GM20000 (cell line): ENCODE measurements around the gene FAM72A.
"Not testable (repeated sequence)": the region's sequence is repeated elsewhere in the genome, so short reads cannot be mapped to it uniquely, and the experiment has no call there.

ENCODE experiments used
- DNase-seq: peaks from one replicate; pipeline ENCODE4 v3.0.0; 2012; ENCODE audit warnings: low spot score

FAM72A gene

DNA sequence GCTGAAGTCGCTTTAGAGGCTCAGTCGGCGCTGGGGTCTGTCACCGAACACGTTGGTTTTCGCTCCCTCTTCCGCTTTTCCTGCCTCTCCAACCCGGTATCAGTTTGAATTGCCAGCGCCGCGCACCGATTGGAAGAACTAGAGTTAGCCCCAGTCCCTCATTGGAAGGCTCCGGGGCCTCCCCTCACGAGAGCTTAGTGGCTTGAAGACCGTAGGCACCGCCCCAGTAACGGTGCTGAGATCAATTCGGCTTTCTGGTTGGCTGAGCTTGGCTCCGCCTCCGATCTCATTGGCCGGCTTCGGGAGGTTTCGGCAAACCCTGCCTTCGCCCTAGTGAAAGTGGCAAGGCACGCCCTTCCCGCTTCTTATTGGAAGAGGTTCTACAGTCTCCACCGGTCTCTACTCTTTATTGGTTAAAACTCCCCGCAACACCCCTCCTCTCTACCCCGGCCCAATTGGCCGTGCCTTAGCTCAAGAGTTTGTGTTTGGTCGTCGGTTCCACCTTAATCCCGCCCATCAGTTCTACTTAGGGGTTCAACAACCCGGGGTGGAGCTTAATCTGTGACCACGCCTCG, at the start of gene FAM72A:
Gene FAM72A, minus strand, starts transcription at position 51 of the 575 bp plus-strand sequence. CDS start 814 bp downstream, outside the sequence.
- DNase-seq: not testable (repeated sequence)

DNA sequence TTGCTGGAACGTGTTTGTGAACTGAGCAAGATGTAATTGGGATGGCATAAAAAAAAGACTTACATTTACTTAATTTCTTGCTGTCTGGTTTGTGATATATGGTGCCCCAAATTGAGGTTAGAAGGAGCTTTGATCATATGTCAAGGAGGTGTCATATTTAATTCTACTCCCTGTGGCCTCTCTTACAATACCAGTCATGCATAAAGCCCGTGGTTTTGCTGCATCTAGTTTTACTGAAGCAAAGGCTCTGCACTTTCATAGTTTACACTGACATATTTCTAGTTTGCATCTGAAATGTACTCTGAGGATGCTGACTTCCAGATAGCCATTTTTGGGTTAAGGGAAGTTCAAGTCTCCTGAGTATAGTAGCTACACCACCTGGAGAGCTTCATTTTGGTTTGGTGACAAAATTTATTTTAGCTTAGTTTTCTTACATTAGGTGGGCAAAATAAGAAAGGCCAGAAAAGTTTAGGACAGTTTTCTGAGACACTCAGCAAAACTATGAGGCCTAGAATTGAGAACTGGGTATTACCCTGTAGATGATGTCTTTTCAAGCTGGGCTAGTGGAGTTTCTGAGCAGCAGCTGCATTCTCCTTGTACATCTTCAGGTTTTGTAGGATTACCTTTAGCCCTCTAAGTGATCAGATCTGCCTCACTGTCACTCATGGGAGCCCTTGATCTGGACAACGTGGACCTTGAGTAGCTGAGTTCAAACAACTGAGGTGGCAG, 48.5 kb upstream of the FAM72A start:
- not testable (repeated sequence) for DNase-seq

DNA sequence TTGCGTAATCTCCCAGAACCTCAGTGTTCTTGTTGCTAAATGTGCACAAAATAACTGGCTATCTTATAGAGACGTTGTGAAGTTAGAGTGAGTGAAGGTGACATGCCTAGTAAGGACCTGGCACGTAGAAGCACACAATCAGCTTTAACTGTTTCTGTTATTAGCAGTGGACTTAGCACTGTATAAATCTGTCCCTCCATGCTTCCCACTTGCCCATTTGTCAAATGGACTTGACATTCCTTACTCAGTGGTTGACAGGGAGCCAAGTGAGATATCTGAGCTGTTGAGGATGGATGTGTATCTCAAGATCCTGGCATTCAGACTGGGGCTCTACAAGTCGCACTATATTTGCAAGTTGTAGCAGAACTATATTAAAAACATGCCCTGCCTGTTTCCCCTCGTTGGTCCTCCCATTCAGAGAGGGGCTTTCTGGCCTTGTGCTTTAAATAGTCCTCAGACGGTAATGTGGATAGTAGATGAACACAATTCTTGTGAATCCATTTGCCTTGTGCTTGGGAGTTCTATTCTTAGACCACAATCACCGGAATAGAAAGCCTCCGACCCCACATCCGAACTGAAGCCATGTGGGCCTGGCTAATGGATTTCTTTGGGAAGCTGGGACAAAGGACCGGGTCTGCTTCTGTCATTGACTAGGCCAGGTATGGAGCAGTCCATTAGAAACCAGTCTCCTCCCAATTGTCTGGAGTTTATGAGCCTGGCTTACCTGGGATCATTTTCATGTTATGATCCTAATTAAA, 43.7 kb upstream of the FAM72A start:
- not testable (repeated sequence) for DNase-seq

DNA sequence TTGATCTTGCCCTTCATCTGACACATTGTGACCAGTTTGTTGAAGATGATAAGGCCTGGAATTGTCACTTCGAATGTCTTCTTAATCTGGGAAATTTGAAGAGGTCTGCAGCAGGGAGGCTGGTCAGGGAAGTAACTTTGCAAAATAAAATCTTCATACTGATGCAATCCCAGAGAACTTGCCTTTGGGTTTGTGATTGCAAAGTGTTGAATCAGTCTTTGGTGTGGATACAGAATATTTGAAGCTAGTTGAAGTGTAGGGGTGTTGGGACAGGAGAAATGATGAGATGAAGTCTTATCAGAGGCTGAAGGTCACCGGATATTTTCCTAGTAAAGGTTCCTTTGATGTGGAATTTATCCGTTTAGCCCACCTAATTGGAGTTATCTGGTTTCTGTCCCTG, 42.8 kb upstream of the FAM72A start:
- DNase-seq: not testable (repeated sequence)

DNA sequence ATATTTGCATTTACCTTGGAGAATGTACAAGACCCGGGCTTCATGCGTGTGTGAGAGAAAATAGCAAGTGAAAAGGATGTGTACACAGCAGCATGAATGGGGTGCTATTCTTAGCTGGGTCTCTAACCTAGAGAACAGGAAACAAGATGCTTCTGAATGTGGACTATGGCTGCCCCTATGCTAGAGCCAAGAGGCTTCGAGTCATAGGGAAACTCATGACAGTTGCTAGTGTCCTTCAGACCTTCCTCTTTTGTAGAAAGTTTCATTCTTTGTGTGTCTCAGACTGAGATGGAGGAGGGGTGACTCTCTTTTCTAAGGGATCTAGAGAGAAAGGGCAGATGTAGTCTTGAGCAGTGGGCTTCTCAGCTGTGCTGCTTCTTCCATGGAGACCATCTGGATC, 40.7 kb upstream of the FAM72A start:
- not testable (repeated sequence) for DNase-seq

DNA sequence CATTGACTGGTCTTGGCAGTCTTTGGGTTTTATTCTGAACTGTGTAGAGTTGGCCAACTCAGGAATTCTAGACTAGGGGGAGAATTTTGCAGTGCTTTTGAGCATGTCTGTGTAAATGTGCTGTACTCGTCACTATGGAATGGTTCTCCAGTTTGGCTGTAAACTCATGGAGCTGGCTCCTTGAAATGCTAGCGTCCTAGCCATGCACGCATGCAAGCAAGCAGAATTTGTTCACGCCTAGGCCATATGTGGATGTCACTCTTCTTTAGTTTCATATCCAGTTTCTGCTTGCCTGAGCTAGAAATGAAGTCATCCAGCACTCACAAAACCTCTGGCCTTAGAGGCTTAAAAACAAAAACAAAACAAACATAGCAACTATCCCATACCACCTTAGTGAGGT, 37.6 kb upstream of the FAM72A start:
- DNase-seq: not testable (repeated sequence)

DNA sequence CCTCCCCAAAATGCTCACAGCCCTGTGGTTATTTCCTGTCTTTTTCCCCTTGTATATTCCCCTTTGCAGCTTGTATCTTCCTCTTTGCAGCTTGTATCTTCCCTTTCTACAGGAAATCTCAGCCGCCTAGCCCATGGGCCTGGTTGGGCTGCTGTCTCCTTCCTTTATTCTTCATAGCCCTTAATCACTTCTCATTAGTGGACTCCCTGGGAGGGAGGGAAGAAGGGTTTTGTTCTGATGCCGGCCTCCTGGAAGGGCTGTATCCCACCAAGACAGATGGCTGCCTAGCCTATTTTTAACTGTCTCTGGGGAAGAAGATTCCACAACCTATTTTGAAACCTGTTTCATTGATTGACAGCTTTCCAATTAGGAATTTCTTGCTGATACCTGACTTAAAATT, 32.6 kb upstream of the FAM72A start:
- not testable (repeated sequence) for DNase-seq

DNA sequence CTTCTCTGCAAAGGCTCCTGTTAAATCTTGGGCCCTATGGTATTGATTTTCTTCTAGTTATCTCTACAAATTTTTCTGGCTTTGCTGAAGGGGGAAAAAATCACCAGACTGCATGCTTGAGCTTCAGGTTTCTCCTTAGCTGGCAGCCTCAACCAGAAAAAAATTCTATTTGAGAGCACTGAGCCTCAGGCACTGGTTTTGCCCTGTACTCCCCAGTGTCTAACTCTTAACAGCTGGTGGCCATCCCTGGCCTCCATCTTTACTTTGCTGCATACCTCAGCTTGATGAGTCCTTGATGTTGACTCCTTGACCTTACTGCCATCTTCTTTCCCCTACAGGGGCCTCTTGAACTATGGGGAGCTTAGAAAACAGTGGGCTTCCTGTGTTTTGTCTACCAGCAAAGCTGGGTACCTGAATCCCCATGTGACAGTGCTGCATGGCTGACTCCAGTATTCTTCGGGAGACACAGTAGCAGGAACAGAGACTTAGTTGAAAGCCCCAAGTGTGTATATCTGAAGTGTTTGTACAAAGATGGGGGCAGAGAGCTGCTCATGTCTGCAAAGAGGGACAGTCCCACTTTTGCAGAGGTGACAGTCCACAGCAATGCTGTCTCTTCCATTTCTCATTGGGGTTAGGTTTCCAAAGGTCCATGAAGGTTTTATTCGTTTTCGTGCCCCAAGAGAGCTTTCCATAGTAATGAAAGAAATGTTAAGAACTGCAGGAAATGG, 31.7 kb upstream of the FAM72A start:
- DNase-seq: not testable (repeated sequence)

DNA sequence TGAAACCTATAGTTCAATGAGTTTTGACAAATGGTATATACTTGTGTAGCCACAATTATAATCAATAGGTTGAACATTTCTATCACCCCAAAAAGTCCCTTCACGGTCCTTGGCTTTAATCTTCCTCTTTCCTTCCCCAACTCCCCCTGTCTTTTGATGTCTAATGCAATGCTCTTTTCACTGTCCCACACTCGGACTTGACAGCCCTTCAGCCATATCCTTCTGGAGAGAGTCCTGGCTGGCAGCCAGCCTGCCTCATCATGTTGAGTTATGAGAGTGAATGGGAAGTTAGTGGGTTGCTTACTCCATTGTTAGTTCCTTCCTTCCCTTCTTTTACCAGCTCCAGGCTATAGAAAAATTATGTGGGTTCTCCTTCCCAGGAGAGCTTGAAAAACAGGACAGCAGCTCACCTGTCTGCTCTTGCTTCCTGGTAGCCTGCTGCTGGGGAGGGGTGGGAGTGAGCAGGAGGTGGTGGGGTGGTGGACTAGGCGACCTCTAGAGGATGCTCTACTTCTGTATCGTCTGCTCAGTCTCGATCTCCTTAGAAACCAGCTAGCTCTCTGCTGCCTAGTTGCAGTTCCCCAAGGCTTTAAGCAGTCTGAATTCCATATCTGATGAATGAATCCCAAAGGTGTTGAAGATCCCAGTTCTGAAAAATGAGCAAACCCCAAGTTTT, 30.5 kb upstream of the FAM72A start:
- not testable (repeated sequence) for DNase-seq

DNA sequence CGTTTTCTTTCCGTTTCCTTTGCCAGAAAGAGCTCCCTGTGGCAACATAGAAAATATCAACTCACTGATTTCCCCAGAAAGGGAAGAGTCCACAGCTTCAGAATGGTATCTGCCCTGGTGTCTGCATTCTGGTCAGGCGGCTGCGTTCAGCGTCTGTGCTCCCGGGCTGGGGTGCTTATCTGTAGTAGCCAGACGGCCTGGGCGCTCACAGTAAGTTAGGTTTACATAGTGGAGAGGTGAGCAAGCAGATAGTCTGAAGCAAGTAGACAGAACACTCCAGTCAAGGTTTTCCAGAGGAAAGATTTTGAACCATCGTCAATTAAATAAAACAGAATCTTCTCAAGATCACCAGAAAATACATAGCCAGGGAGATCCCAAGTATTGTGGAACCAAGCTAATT, 29.4 kb upstream of the FAM72A start:
- not testable (repeated sequence) for DNase-seq

DNA sequence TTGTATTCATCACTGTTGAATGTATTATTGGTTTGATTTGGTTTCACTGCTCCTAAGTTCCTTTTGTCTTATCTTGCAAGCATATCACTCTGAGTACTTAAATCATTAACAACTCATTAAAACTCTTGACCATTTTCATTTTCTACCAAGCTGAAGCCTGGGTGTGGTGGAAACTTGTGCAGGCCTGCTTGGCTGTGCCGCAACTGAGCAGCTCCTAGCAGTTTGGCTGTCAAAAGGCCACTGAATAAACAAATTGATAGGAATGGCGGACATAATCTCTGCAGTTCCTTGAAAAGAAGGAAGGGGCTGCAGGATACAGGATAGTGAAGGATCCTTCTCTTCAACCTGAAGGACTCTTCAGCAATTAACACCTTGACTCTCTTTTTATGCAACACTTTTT, 26.6 kb upstream of the FAM72A start:
- DNase-seq: not testable (repeated sequence)

DNA sequence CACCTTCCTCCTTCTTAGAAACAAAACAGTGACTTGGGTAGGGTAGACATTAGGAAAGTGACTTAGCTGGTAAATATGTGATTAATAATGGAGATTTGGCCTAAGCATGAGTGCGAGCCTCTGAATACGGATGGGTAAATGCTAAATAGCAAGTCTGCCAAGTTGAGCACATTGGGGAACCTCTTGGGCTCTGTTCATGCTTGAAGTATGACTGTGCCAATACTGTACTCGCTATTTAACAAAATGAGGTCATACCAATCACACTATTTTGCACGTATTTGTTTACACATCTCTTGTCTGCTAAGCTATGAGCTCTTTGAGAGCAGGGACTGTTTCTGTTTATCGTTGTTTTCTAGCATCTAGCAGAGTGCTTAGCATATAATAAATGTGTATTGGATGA, 24.2 kb upstream of the FAM72A start:
- DNase-seq: not testable (repeated sequence)

DNA sequence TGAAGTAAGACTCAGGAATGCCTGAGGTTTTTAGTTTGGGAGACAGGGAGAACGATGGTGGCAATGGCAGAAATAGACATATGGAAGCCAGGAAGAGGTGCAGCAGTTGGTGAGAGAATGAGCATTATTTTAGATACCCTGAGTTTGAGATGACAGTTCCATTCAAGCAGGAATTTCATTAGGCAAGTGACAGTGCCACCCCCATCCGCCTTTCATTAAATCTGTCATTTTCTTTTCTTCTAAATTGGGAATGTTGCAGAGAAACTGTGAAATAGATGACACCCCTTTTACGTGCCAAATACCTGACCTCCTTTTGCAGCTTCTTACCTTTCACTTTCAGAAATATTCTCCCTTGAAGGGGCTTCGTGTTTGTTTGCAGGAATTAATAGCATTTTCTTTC, 22.7 kb upstream of the FAM72A start:
- DNase-seq: not testable (repeated sequence)

DNA sequence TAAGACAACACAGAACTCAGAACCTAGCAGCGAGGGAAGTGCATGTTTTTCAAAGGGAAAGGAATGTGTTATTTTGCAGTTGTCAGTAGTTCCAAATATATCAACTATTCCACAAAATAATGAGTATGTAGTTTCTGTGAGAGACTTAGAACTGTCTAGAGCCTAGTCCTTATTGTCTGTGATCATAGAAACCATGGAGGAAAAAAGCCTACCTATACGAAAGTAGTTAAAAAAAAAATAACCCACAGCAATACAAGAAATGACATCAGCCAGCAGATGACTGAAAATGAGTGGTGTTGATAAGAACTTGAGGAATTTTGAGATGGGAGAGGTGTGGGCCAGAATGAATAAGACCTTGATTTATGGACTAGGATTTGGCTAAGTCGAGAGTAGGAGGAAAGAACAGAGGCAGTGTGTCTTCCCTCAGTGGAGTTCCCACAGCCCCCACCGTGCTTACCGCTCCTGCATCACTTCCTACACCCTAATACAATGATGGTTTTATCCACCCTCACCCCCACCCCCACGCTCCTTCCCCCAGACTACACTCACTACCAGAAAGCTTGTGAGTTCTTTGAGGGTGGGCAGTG, 21.6 kb upstream of the FAM72A start:
- DNase-seq: not testable (repeated sequence)

DNA sequence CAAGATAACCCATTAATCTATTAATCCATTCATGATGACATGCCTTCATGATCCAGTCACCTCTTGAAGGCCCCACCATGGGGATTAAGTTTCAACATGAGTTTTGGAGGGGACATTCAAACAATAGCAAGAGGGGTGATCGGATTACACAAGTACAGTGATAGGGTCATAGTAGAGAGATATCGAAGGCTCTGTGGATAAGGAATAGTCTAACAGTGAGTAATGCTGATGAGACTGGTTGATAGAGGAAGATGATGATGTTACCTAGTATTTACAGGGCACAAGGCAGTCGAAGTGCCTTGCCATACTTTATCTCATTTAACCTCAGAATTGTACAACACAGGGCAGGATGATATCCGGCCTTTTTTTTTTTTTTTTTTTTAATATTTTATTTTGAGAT, 18.9 kb upstream of the FAM72A start:
- DNase-seq: not testable (repeated sequence)

DNA sequence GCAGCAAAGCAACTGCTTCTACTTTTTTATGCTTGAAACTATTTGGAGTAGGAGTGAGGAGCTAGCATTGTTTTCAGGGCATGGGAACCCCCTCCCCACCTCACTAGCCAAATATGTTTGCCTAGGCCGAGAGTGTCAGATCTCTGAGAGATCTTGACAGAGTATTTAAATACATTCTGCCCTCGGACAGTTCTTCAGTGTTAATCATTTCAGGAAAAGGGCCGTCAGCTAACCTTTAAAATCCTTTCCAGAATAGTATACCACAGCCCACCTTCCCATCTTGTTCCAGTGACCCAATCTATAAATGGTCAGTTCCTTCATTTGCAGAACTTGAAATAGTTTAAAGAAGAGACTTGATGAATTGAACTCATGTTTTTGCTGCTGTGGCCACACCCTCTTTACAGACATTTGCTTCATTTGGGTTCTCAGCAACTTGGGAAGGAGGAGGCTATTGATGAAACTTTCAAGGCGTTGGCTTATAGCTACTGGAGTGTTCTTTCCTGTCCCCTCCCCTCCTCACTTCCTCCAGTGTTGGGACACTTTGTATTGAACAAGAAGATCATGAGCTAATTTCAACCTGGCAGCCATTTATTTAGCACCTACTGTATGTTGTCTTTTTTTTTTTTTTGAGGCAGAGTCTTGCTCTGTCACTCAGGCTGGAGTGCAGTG, 17.8 kb upstream of the FAM72A start:
- DNase-seq: not testable (repeated sequence)

DNA sequence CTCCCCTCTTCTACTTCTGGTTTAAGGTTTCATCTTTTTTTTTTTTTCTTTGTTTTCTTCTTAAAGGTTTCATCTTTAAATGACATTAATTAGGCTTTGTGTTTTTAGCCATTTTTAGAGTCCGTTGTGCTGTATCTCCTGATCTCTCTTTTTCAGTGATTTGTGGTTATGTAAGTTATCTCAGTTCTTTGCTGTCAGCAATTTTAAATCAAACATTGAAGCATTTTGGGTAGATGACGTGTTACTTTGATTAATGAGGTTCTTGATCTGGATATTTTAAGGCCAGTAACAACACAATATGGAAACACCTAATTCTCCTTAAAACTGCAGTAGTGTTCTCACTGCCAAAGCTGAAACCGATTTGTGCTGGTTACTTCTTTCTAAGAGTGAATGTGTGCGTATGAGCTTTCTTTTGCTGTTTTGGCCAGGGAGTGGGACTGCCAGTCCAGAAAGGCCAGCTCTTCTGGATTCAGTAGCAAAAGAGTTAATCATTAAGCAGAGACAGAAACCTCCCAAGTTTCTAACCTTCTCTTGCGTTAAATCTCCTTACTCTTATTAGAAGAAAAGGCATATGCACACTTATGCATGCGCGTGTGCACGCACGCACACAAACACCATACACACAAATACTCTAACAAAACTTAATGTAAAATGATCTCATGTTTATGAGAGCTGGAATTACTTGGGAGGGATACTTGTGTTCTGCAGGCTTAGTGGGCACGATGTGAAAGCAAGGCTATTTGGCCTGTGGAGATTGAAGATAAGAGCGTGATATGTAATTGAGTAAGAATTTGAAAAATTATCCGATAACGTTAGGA, 17.1 kb upstream of the FAM72A start:
- DNase-seq: not testable (repeated sequence)

DNA sequence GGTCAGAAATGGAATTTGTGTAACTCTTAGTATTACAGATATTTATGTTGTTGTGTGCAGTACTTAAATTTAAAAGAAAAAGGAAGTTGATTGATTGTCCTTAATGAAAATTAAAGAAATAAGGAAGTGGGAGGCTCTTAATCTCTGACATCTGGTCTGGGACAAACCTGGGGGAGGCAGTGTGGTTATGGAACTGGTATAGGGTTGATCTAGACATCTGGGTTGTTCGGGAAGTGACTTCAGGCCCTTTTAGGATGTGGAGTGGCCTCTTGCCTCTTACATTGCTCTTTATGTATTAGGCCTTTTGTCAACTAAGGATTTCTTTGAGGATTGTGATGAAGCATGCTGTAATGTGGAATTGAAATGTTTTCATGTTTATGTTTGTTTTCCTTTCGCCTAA, 16.1 kb upstream of the FAM72A start:
- DNase-seq: not testable (repeated sequence)

DNA sequence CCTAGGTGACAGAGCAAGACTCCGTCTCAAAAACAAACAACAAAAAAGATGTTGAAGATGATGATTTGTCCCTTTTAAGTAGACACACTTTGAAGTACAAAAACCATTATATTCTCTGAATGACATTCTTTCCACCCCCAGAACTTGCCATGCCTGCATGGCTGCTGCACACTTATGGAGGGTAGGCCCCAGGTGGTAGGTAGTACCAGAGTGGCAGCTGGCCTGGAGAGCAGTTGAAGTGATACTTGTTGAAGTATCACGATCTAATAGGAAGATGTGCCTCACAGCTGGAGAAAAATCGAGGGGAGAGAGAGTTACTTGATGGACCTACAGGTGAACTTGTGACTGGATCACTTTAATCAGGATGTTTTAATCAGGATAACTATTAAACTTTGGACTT, 15.6 kb upstream of the FAM72A start:
- not testable (repeated sequence) for DNase-seq
